ENCODE results near the gene KCTD17.

DNA sequence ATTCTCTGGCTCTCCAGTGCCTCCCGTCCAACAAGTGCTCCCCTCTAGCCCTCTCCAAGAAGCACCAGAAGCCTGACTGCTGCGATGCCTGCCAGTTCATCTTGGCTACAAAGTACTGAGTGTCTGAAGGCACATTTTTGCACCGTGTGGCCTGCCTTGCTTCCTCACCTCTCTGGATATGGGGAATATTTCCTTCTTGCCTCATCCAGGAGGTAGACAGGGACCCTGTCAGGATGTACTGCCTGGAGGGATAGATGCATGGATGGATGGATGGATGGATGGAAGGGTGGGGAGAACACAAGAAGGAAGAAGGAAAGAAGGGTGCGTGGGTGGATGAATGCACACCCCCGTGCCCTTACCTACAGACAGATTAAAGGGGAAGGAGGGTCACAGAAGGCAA is 27.6 kb downstream of the KCTD17 start:
- TF ChIP-seq, protein P1, sequence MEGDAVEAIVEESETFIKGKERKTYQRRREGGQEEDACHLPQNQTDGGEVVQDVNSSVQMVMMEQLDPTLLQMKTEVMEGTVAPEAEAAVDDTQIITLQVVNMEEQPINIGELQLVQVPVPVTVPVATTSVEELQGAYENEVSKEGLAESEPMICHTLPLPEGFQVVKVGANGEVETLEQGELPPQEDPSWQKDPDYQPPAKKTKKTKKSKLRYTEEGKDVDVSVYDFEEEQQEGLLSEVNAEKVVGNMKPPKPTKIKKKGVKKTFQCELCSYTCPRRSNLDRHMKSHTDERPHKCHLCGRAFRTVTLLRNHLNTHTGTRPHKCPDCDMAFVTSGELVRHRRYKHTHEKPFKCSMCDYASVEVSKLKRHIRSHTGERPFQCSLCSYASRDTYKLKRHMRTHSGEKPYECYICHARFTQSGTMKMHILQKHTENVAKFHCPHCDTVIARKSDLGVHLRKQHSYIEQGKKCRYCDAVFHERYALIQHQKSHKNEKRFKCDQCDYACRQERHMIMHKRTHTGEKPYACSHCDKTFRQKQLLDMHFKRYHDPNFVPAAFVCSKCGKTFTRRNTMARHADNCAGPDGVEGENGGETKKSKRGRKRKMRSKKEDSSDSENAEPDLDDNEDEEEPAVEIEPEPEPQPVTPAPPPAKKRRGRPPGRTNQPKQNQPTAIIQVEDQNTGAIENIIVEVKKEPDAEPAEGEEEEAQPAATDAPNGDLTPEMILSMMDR (IDR thresholded peaks at IDR 0.05; ENCODE audit: insufficient read depth, low read depth, low read length), result no peak
- TF ChIP-seq EZH2 (IDR thresholded peaks at IDR 0.05; ENCODE audit: insufficient read depth, low read length), result no peak

All from astrocyte (in vitro differentiated cells and primary cell).